ENCODE measurements around the gene LRRC14B. TPM values are rescaled to one million over a fixed set of nuclear protein-coding genes. Genes with fewer than 3 reads are reported as not detected.
"Not testable (repeated sequence)": the region's sequence is repeated elsewhere in the genome, so short reads cannot be mapped to it uniquely, and the experiment has no call there.

LRRC14B gene
- polyA plus RNA-seq, 4 donors: not detected

DNA sequence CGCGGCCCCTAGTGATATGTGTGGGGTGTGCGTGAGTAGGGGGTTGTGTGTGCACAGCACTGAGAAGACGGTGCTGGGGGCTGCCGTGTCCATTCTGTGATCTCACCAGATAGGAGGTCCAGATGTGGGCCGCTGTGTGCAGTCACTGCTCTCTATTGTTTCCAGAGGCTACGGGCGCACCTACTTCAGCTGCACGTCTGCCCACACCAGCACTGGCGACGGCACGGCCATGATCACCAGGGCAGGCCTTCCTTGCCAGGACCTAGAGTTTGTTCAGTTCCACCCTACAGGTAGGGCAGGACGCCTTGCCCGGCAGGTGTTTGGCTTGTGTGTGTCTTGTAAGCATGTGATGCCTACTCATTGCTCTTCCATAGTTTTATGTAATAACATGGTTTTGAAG is 39.4 kb downstream of the LRRC14B start:
- no peak for DNase-seq (ENCODE audit: low read depth in 4 of 4, low spot score in 3 of 4)

DNA sequence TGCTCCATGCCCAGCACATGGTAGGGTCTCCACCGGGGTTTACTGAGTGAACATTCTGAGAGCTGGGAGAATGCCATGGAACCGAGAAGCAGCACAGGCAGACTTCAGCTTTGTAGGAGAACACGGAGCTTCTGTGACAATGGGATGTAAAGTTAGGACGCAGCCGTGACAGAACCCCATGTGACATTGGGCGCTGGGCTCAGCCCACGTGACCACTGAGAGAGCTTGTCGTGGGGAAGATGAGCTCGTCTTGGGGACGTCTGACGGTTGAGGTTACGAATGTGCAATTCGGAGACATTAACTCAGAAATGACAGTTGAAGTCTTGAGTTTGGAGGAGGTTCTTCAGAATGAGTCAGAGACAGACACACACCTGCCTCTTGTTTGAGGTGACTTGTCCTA is 40.4 kb downstream of the LRRC14B start:
- no peak for DNase-seq (ENCODE audit: low read depth in 4 of 4, low spot score in 3 of 4)

GRCh38 chr5:233426-233825 is 42.1 kb downstream of the LRRC14B start:
- not testable (repeated sequence) for DNase-seq (ENCODE audit: low read depth in 4 of 4, low spot score in 3 of 4)

DNA sequence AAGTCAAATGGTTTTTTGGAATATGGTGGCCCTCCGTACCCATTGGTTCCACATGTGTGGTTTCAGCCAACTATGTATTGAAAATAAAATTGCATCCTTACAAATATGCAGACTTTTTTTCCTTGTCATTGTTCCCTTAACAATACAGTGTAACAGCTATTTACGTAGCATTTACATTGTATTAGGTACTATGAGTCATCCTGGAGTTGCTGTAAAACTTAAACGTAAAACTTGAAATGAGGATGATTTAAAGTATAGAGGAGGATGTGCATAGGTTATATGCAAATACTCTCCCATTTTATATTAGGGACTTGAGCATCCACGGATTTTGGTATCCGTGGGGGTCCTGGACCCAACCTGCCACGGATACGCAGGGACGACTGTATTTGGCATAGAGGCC is 43.2 kb downstream of the LRRC14B start:
- no peak for DNase-seq (ENCODE audit: low read depth in 4 of 4, low spot score in 3 of 4)

DNA sequence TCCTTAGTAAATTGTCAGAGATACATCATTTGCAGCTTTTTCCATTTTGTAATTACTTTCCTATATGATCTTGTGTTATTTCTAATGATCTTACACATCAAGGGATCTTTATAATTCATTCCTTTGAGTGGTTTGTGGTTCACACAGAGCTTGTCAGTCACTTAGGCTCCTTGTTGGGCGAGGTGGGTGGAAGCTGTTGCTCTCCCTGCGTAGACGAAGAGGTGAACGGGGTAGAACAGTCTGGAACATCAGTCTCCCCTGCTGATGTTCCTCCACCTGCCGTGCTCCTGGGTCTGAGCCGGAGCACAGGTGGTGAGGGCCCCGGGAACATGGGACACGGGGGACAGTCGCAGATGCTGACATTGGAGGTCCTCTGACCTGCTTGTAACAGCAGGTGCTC is 44.2 kb downstream of the LRRC14B start:
- DNase-seq (ENCODE audit: low read depth in 4 of 4, low spot score in 3 of 4): not testable (repeated sequence)

GRCh38 chr5:237931-238330 is 46.6 kb downstream of the LRRC14B start:
- DNase-seq (ENCODE audit: low read depth in 4 of 4, low spot score in 3 of 4): not testable (repeated sequence)

DNA sequence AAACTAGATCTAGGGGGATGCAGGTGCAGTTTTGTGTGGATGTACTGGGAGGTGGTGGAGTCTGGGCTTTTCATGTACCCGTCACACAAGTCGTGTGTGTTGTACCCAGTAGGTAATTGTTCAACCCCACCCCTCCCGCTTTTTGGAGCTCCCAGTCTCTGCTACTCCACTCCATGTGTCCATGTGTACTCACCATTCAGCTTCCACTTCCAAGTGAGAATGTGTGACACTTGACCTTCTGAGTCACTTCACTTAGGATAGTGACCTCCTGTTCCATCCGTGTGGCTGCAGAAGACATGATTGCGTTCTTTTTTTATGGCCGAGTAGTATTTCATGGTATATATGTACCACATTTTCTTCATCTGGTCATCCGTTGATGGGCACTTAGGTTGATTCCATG is 49.3 kb downstream of the LRRC14B start:
- DNase-seq (ENCODE audit: low read depth in 4 of 4, low spot score in 3 of 4): not testable (repeated sequence)

- DNase-seq (ENCODE audit: low read depth in 4 of 4, low spot score in 3 of 4): not testable (repeated sequence)
These were observed 49.9 kb downstream of the LRRC14B start for GRCh38 chr5:241045-241669.

- not testable (repeated sequence) for DNase-seq (ENCODE audit: low read depth in 4 of 4, low spot score in 3 of 4)
These were observed 52.5 kb downstream of the LRRC14B start for GRCh38 chr5:243683-244367.

- not testable (repeated sequence) for DNase-seq (ENCODE audit: low read depth in 4 of 4, low spot score in 3 of 4)
These were observed 54.4 kb downstream of the LRRC14B start for GRCh38 chr5:245717-246116.

Other genes with a start within 250 kb of the LRRC14B start
- 10 to 100 TPM in 2 of 4 donors, 1 to 10 TPM in 2; 8.2 to 17.1 (median 9.5) TPM for gene PLEKHG4B, start 99.3 kb upstream of the LRRC14B start, polyA plus RNA-seq (ENCODE audit: insufficient read length in 4 of 4)
- 10 to 100 TPM; 12.1 to 17.4 (median 14.0) TPM for gene CCDC127, start 26.7 kb downstream of the LRRC14B start, polyA plus RNA-seq (ENCODE audit: insufficient read length in 4 of 4)
- 100 to 1,000 TPM in 3 of 4 donors, 10 to 100 TPM in 1; 75.7 to 151 (median 136) TPM for gene SDHA, start 26.8 kb downstream of the LRRC14B start, polyA plus RNA-seq (ENCODE audit: insufficient read length in 4 of 4)
- 100 to 1,000 TPM; 118 to 148 (median 128) TPM for gene PDCD6, start 80.2 kb downstream of the LRRC14B start, polyA plus RNA-seq (ENCODE audit: insufficient read length in 4 of 4)
- gene AHRR, start 130.2 kb downstream of the LRRC14B start, polyA plus RNA-seq (ENCODE audit: insufficient read length in 4 of 4): 1 to 10 TPM; 2.5 to 3.5 (median 3.0) TPM